Measurements from ENCODE around the gene ARGLU1. TPM values are rescaled to one million over a fixed set of nuclear protein-coding genes. Genes with fewer than 3 reads are reported as not detected.

ARGLU1 gene
- total and polyA plus RNA-seq, 2 experiments from 2014 or later, result 146 to 173 TPM

- H3K4me3 ChIP-seq, result no peak overlapping the region
- no peaks in the 10 kb centered on the region for H3K9me3 ChIP-seq (ENCODE audit: low read depth)
- H3K4me1 ChIP-seq (ENCODE audit: low read depth), result peaks cover 26% of the 10 kb centered on the region
- no peaks in the 10 kb centered on the region for H3K27me3 ChIP-seq
- H3K27ac ChIP-seq, result peak overlapping the region; percentile 72
- H3K36me3 ChIP-seq, result peaks cover 12% of the 10 kb centered on the region
- no peak for TF ChIP-seq CTCF (IDR thresholded peaks at IDR 0.05; ENCODE audit: low read depth, low read length)
- DNase-seq (ENCODE audit: low read depth in 1 of 2, low spot score in 1 of 2), result no peak
These were observed 70.9 kb downstream of the ARGLU1 start for GRCh38 chr13:106497079-106497478.

- Histone ChIP-seq H3K4me3 (no peak overlapping the region), H3K27me3 (no peaks in the 10 kb centered on the region), H3K9me3 (ENCODE audit: low read depth) (no peaks in the 10 kb centered on the region), H3K27ac (peak overlapping the region; percentile 72), H3K36me3 (peaks cover 15% of the 10 kb centered on the region), H3K4me1 (ENCODE audit: low read depth) (peaks cover 26% of the 10 kb centered on the region)
- peak; percentile 38 to 52 for DNase-seq (ENCODE audit: low read depth in 1 of 2, low spot score in 1 of 2)
- TF ChIP-seq CTCF (IDR thresholded peaks at IDR 0.05; ENCODE audit: low read depth, low read length), result no peak
These were observed 71.6 kb downstream of the ARGLU1 start for GRCh38 chr13:106496072-106496997.

GRCh38 chr13:106494936-106495335 is 73.0 kb downstream of the ARGLU1 start:
- Histone ChIP-seq H3K9me3 (ENCODE audit: low read depth) (no peaks in the 10 kb centered on the region), H3K4me1 (ENCODE audit: low read depth) (peaks cover 26% of the 10 kb centered on the region), H3K27ac (no peak overlapping the region), H3K36me3 (peaks cover 15% of the 10 kb centered on the region), H3K27me3 (no peaks in the 10 kb centered on the region), H3K4me3 (no peak overlapping the region)
- no peak for DNase-seq (ENCODE audit: low read depth in 1 of 2, low spot score in 1 of 2)
- no peak for TF ChIP-seq CTCF (IDR thresholded peaks at IDR 0.05; ENCODE audit: low read depth, low read length)

- peaks cover 15% of the 10 kb centered on the region for H3K36me3 ChIP-seq
- no peak for DNase-seq (ENCODE audit: low read depth in 1 of 2, low spot score in 1 of 2)
- no peaks in the 10 kb centered on the region for H3K27me3 ChIP-seq
- no peak overlapping the region for H3K27ac ChIP-seq
- no peak overlapping the region for H3K4me3 ChIP-seq
- H3K9me3 ChIP-seq (ENCODE audit: low read depth), result no peaks in the 10 kb centered on the region
- H3K4me1 ChIP-seq (ENCODE audit: low read depth), result peaks cover 26% of the 10 kb centered on the region
- no peak for TF ChIP-seq CTCF (IDR thresholded peaks at IDR 0.05; ENCODE audit: low read depth, low read length)
These were observed 73.4 kb downstream of the ARGLU1 start for GRCh38 chr13:106494506-106494905.

GRCh38 chr13:106493533-106494220 is 74.3 kb downstream of the ARGLU1 start:
- H3K9me3 ChIP-seq (ENCODE audit: low read depth), result no peaks in the 10 kb centered on the region
- no peak overlapping the region for H3K4me3 ChIP-seq
- TF ChIP-seq CTCF (IDR thresholded peaks at IDR 0.05; ENCODE audit: low read depth, low read length), result no peak
- H3K27me3 ChIP-seq, result no peaks in the 10 kb centered on the region
- DNase-seq (ENCODE audit: low read depth in 1 of 2, low spot score in 1 of 2), result no peak
- no peak overlapping the region for H3K27ac ChIP-seq
- peaks cover 15% of the 10 kb centered on the region for H3K36me3 ChIP-seq
- peaks cover 26% of the 10 kb centered on the region for H3K4me1 ChIP-seq (ENCODE audit: low read depth)

Measured in cardiac muscle cell (in vitro differentiated cells and primary cell).